SK-N-SH (cell line): ENCODE results near the gene DIRAS1. TPM values are rescaled to one million over a fixed set of nuclear protein-coding genes. Genes with fewer than 3 reads are reported as not detected.

Experiments used
- CTCF ChIA-PET: fragments of 300-600, 350-600 bp; formaldehyde crosslinking; extraction: SDS; loops from one replicate; lab custom pipeline; 2021; lab: Yijun Ruan, JAX
- POLR2A ChIA-PET: fragments of 350-600 bp; sonication (Branson Sonifier 250); formaldehyde crosslinking; extraction: SDS; loops from one replicate; lab custom pipeline; 2020; ENCODE audit warnings: antibody characterized with exemption, inconsistent platforms; lab: Yijun Ruan, JAX
- DNase-seq: peaks from one replicate; pipeline ENCODE4 v3.0.0; 2012
- H2AFZ ChIP-seq: fragments of 200-600 bp; sonication (generic); 2 replicates; pipeline ENCODE4 v1.8.1; 2016; ENCODE audit warnings: antibody characterized with exemption, mild to moderate bottlenecking, low read depth
- H3F3A ChIP-seq: fragments of 200-600 bp; sonication (generic); replicated peaks from 2 replicates; pipeline ENCODE3; 2016; ENCODE audit warnings: antibody characterized with exemption, mild to moderate bottlenecking; ENCODE audit not compliant: insufficient read depth
- H3K27ac ChIP-seq, 2 experiments: fragments of 200-500 bp in 1 of 2; fragments of 200-600 bp in 1 of 2; sonication (Bioruptor generic) in 1 of 2; sonication (generic), shearing (Covaris generic) in 1 of 2; 2 replicates each; pipeline versions ENCODE4 v1.5.1 to v1.6.1; 2014 to 2016; ENCODE audit warnings: low read depth in 2 of 2, inconsistent platforms in 1 of 2, low read length in 1 of 2, mild to moderate bottlenecking in 1 of 2, mixed read lengths in 1 of 2
- H3K27me3 ChIP-seq: fragments of 200-600 bp; sonication (generic), shearing (Covaris generic); 2 replicates; pipeline ENCODE4 v1.6.1; 2016; ENCODE audit warnings: mixed run types; ENCODE audit not compliant: insufficient read depth
- H3K36me3 ChIP-seq, 2 experiments: fragments of 200-500 bp in 1 of 2; fragments of 200-600 bp in 1 of 2; sonication (Bioruptor generic) in 1 of 2; sonication (generic) in 1 of 2; replicated peaks in 1 of 2; 2 replicates each; pipeline versions ENCODE3 to v1.5.1; 2014 to 2016; ENCODE audit warnings: low read length in 1 of 2, mild to moderate bottlenecking in 1 of 2; ENCODE audit not compliant: insufficient read depth in 2 of 2, control insufficient read depth in 1 of 2
- H3K4me1 ChIP-seq, 2 experiments: fragments of 200-500 bp in 1 of 2; fragments of 200-600 bp in 1 of 2; sonication (Bioruptor generic) in 1 of 2; sonication (generic), shearing (Covaris generic) in 1 of 2; 2 replicates each; pipeline versions ENCODE4 v1.5.1 to v1.6.1; 2014 to 2016; ENCODE audit warnings: low read depth in 1 of 2, low read length in 1 of 2, mixed run types in 1 of 2; ENCODE audit not compliant: insufficient read depth in 2 of 2, control insufficient read depth in 1 of 2
- H3K4me2 ChIP-seq: fragments of 200-600 bp; sonication (generic), shearing (Covaris generic); 2 replicates; pipeline ENCODE4 v1.6.1; 2017; ENCODE audit warnings: mixed run types
- H3K4me3 ChIP-seq, 2 experiments: fragments of 200-500 bp in 1 of 2; fragments of 200-600 bp in 1 of 2; sonication (Bioruptor generic) in 1 of 2; sonication (generic), shearing (Covaris generic) in 1 of 2; 2 replicates each; pipeline versions ENCODE4 v1.5.1 to v1.8.1; 2014 to 2016; ENCODE audit warnings: low read depth in 2 of 2, inconsistent platforms in 1 of 2, low read length in 1 of 2, mild to moderate bottlenecking in 1 of 2, mixed read lengths in 1 of 2, moderate library complexity in 1 of 2
- H3K79me2 ChIP-seq: fragments of 200-600 bp; sonication (generic); 2 replicates; pipeline ENCODE4 v1.8.1; 2017; ENCODE audit warnings: mild to moderate bottlenecking; ENCODE audit not compliant: insufficient read depth
- H3K9ac ChIP-seq: fragments of 200-600 bp; sonication (generic); 2 replicates; pipeline ENCODE4 v1.6.1; 2017; ENCODE audit warnings: mixed run types
- H3K9me2 ChIP-seq: fragments of 200-600 bp; sonication (generic); 2 replicates; pipeline ENCODE4 v1.6.1; 2017; ENCODE audit warnings: mixed run types
- H3K9me3 ChIP-seq: fragments of 200-600 bp; sonication (generic); 2 replicates; pipeline ENCODE4 v1.6.1; 2017; ENCODE audit warnings: mixed run types, mild to moderate bottlenecking, moderate library complexity
- H4K20me1 ChIP-seq: fragments of 200-600 bp; sonication (generic); 2 replicates; pipeline ENCODE4 v1.6.1; 2017; ENCODE audit warnings: mild to moderate bottlenecking, mixed run types; ENCODE audit not compliant: insufficient read depth
- CHD2 ChIP-seq: fragments of 150-350 bp; IDR thresholded peaks from 2 replicates; pipeline ENCODE4 v1.6.1; 2018; ENCODE audit warnings: low read length; ENCODE audit not compliant: partially characterized antibody
- GATA2 ChIP-seq: sonication (generic); formaldehyde crosslinking; IDR thresholded peaks from 2 replicates; pipeline ENCODE4 v1.5.0; 2020; ENCODE audit warnings: mild to moderate bottlenecking, missing genetic modification reagents
- MAX ChIP-seq: IDR thresholded peaks from 2 replicates; pipeline ENCODE4 v1.4.0; 2012; ENCODE audit warnings: low read depth
- NFIC ChIP-seq: IDR thresholded peaks from 2 replicates; pipeline ENCODE4 v1.4.0; 2012; ENCODE audit warnings: borderline replicate concordance
- NRF1 ChIP-seq: IDR thresholded peaks from 2 replicates; pipeline ENCODE4 v1.6.1; 2012; ENCODE audit warnings: low read depth, mild to moderate bottlenecking, low read length
- REST ChIP-seq: IDR thresholded peaks from 2 replicates; pipeline ENCODE4 v1.6.1; 2012; ENCODE audit warnings: mild to moderate bottlenecking, low read depth, low read length, moderate library complexity
- RFX5 ChIP-seq: IDR thresholded peaks from 2 replicates; pipeline ENCODE4 v1.6.1; 2012; ENCODE audit warnings: mild to moderate bottlenecking, improper control_type of control experiment, low read length
- RXRA ChIP-seq: IDR thresholded peaks from 2 replicates; pipeline ENCODE4 v1.4.0; 2012; ENCODE audit warnings: low read depth, mild to moderate bottlenecking, borderline replicate concordance
- SMC3 ChIP-seq: IDR thresholded peaks from 2 replicates; pipeline ENCODE4 v1.6.1; 2012; ENCODE audit warnings: low read depth, low read length, improper control_type of control experiment
- TAF1 ChIP-seq: IDR thresholded peaks from 2 replicates; pipeline ENCODE4 v1.6.1; 2012; ENCODE audit warnings: low read depth, mild to moderate bottlenecking, low read length, moderate library complexity, borderline replicate concordance
- WGBS: methylation state at CpG from one replicate; pipeline ENCODE4 v1.1.6; 2017; ENCODE audit warnings: low lambda C conversion rate; 5-methylcytosine and 5-hydroxymethylcytosine counted together
- polyA plus RNA-seq, 3 experiments: library from polyadenylated mRNA; depleted of rRNA; stranded (reverse); fragments of >200 nt; gene quantifications; 2 replicates each; pipeline ENCODE4 v1.2.3, GENCODE V29; 2012
- TF ChIP-seq, protein P1 (sequence below): fragments of 200-600 bp; sonication (generic); IDR thresholded peaks from 2 replicates; pipeline ENCODE4 v1.6.1; 2017; ENCODE audit warnings: antibody characterized with exemption, mild to moderate bottlenecking, moderate library complexity
- TF ChIP-seq, protein P2 (sequence below): IDR thresholded peaks from 2 replicates; pipeline ENCODE4 v1.4.0; 2012; ENCODE audit warnings: low read depth, borderline replicate concordance

DIRAS1 gene
- polyA plus RNA-seq, 1 of the 3 experiments (the other 2 are of a cell fraction) = 9.0 TPM

GRCh38 chr19:2756921-2757881 is 36.0 kb upstream of the DIRAS1 start:
- Histone ChIP-seq H3K4me3 (no peak overlapping the region), H3K9me3 (no peaks in the 10 kb centered on the region), H3K27me3 (no peaks in the 10 kb centered on the region), H4K20me1 (no peaks in the 10 kb centered on the region), H3K9me2 (no peaks in the 10 kb centered on the region), H3K4me2 (no peak overlapping the region), H3K4me1 (no peaks in the 10 kb centered on the region), H2AFZ (no peak overlapping the region), H3K79me2 (no peaks in the 10 kb centered on the region), H3K36me3 (peaks cover 0 to 40% of the 10 kb centered on the region in 2 experiments), H3K27ac (no peak overlapping the region), H3F3A (no peaks in the 10 kb centered on the region), H3K9ac (no peak overlapping the region)
- 95% methylated on average over 36 of the region's 48 CpGs for WGBS
- ChIA-PET CTCF (interaction anchor here (1.0 to 4.2 kb wide), 3 partner anchors 8 to 120 kb away, joined by 4 to 26 read pairs (median 6); no protein-coding TSS in a partner anchor), POLR2A (no interaction called here)
- TF ChIP-seq, protein P1, sequence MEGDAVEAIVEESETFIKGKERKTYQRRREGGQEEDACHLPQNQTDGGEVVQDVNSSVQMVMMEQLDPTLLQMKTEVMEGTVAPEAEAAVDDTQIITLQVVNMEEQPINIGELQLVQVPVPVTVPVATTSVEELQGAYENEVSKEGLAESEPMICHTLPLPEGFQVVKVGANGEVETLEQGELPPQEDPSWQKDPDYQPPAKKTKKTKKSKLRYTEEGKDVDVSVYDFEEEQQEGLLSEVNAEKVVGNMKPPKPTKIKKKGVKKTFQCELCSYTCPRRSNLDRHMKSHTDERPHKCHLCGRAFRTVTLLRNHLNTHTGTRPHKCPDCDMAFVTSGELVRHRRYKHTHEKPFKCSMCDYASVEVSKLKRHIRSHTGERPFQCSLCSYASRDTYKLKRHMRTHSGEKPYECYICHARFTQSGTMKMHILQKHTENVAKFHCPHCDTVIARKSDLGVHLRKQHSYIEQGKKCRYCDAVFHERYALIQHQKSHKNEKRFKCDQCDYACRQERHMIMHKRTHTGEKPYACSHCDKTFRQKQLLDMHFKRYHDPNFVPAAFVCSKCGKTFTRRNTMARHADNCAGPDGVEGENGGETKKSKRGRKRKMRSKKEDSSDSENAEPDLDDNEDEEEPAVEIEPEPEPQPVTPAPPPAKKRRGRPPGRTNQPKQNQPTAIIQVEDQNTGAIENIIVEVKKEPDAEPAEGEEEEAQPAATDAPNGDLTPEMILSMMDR = no peak
- TF ChIP-seq GATA2 (CRISPR knock-in tag) (no peak), NRF1 (no peak), MAX (no peak), SMC3 (no peak), CHD2 (no peak), RXRA (no peak), REST (no peak), NFIC (no peak), RFX5 (no peak), TAF1 (no peak)
- TF ChIP-seq, protein P2, sequence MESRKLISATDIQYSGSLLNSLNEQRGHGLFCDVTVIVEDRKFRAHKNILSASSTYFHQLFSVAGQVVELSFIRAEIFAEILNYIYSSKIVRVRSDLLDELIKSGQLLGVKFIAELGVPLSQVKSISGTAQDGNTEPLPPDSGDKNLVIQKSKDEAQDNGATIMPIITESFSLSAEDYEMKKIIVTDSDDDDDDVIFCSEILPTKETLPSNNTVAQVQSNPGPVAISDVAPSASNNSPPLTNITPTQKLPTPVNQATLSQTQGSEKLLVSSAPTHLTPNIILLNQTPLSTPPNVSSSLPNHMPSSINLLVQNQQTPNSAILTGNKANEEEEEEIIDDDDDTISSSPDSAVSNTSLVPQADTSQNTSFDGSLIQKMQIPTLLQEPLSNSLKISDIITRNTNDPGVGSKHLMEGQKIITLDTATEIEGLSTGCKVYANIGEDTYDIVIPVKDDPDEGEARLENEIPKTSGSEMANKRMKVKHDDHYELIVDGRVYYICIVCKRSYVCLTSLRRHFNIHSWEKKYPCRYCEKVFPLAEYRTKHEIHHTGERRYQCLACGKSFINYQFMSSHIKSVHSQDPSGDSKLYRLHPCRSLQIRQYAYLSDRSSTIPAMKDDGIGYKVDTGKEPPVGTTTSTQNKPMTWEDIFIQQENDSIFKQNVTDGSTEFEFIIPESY = no peak
- DNase-seq = no peak
